ENCODE measurements around the gene FMO2.

The FMO2 gene, protein sequence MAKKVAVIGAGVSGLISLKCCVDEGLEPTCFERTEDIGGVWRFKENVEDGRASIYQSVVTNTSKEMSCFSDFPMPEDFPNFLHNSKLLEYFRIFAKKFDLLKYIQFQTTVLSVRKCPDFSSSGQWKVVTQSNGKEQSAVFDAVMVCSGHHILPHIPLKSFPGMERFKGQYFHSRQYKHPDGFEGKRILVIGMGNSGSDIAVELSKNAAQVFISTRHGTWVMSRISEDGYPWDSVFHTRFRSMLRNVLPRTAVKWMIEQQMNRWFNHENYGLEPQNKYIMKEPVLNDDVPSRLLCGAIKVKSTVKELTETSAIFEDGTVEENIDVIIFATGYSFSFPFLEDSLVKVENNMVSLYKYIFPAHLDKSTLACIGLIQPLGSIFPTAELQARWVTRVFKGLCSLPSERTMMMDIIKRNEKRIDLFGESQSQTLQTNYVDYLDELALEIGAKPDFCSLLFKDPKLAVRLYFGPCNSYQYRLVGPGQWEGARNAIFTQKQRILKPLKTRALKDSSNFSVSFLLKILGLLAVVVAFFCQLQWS

DNA sequence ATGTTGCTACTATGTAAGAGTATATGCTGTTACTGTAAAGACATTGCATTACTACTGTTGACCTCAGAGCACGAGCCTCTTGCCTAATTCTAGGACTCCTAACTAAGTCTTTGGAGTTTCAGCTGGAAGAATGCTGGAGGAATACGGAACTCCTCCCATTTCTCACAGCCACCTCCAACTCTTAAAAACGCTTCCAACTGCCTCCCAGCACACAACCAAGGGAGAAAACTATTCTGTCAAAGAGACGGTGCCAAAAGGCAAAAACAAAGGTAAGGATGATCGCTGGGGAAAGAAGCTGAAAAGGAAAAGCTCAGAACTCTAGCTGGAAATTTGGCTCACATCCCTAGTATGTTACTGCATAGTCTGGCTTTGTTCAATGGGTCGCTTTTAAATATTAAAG, at the start of gene FMO2:
Gene FMO2, plus strand, starts transcription at position 210 of the 400 bp plus-strand sequence. CDS start 414 bp downstream, outside the sequence.
- no peak for TF ChIP-seq CTCF (IDR thresholded peaks at IDR 0.05; ENCODE audit: insufficient read depth, low read length, missing control alignments)
- CTCF ChIA-PET = interaction anchor here (1.1 to 2.0 kb wide), 2 partner anchors 42 to 104 kb away, joined by 5 read pairs; no protein-coding TSS in a partner anchor

GRCh38 chr1:171137580-171137979, 47.5 kb upstream of the FMO2 start:
- no peak for TF ChIP-seq CTCF (IDR thresholded peaks at IDR 0.05; ENCODE audit: insufficient read depth, low read length, missing control alignments)
- DNase-seq (ENCODE audit: low read depth, low spot score) = no peak
- no peak overlapping the region for H3K4me3 ChIP-seq (ENCODE audit: low read depth, low read length)
- CTCF ChIA-PET = no interaction called here
- POLR2A ChIA-PET = no interaction called here

More for the DNA sequence above, at the start of gene FMO2:
- no peak for DNase-seq (ENCODE audit: low read depth, low spot score)
- H3K4me3 ChIP-seq (ENCODE audit: low read depth, low read length) = no peak within 1 kb of the TSS
- POLR2A ChIA-PET = no interaction called here

GRCh38 chr1:171138980-171139379, 46.1 kb upstream of the FMO2 start:
- no peak overlapping the region for H3K4me3 ChIP-seq (ENCODE audit: low read depth, low read length)
- ChIA-PET CTCF (no interaction called here), POLR2A (no interaction called here)
- TF ChIP-seq CTCF (IDR thresholded peaks at IDR 0.05; ENCODE audit: insufficient read depth, low read length, missing control alignments) = no peak
- DNase-seq (ENCODE audit: low read depth, low spot score) = no peak

- no peak overlapping the region for H3K4me3 ChIP-seq (ENCODE audit: low read depth, low read length)
- CTCF ChIA-PET = no interaction called here
- no peak for DNase-seq (ENCODE audit: low read depth, low spot score)
- POLR2A ChIA-PET = no interaction called here
- TF ChIP-seq CTCF (IDR thresholded peaks at IDR 0.05; ENCODE audit: insufficient read depth, low read length, missing control alignments) = no peak
Measured at GRCh38 chr1:171139890-171140289, 45.2 kb upstream of the FMO2 start.

DNA sequence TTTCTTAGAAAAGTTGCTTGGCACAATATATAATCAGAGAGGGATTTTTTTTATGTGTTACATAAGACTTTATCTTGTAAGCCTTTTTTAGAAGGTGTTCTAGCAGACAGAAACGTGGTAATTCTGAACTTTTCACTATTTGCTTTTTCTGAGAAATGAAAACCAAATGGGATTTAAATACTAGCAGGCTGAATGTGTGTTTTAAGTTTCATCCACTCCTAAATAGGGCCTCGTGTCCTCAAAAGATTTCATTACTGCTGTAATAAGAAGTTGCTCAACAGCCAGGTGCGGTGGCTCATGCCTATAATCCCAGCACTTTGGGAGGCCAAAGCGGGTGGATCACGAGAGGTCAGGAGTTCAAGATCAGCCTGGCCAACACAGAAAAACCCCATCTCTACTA, 44.7 kb upstream of the FMO2 start:
- CTCF ChIA-PET = no interaction called here
- DNase-seq (ENCODE audit: low read depth, low spot score) = no peak
- H3K4me3 ChIP-seq (ENCODE audit: low read depth, low read length) = no peak overlapping the region
- POLR2A ChIA-PET = no interaction called here
- TF ChIP-seq CTCF (IDR thresholded peaks at IDR 0.05; ENCODE audit: insufficient read depth, low read length, missing control alignments) = no peak

DNA sequence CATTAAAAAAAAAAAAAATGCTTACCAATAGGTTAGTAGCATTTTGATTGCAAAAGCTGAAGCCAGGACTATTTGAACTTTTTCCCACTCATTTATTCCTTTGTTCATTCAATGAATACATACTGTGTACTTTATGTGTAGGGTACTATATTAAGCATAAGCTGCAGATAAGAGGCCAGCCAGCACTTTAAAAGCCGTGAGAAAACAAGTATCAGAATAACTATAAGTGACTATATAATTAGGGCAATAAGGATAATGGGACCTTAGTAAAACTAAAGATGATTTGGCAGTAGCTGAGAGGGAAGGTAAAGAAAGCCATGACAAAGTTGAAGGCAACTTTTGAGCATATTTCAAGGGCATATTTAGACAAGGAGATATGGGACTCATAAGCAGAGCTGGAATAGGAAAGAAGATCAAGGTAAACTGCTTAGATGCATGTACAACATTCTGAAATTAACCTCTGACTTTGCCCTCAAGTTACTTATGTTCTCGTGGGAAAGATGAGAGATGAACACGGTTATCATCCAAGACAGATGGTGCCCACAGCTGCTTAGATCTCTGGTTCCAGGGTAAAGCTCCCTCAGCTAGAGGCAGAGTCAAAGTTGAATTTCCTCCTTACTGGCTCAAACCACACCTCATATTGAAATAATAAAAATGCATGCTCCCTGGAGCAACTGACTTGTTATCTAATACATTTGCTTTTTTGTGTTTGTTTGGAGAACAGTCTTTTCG, 44.0 kb upstream of the FMO2 start:
- POLR2A ChIA-PET = no interaction called here
- CTCF ChIA-PET = interaction anchor here (1.0 kb wide), 1 partner anchor 61 kb away, joined by 3 read pairs; no protein-coding TSS in a partner anchor
- no peak for DNase-seq (ENCODE audit: low read depth, low spot score)
- TF ChIP-seq CTCF (IDR thresholded peaks at IDR 0.05; ENCODE audit: insufficient read depth, low read length, missing control alignments) = no peak
- no peak overlapping the region for H3K4me3 ChIP-seq (ENCODE audit: low read depth, low read length)
